OCI-LY1 (cell line): ENCODE data around the gene PUM1.

Experiments used
- EZH2 ChIP-seq: fragments of 200-600 bp; sonication (generic), shearing (Covaris generic); IDR thresholded peaks from 2 replicates; pipeline ENCODE4 v1.8.0; 2017; ENCODE audit warnings: borderline replicate concordance, mixed run types, mild to moderate bottlenecking, antibody characterized with exemption, low read length, moderate library complexity, mixed read lengths
- TF ChIP-seq, protein P1 (sequence below): fragments of 200-600 bp; sonication (generic), shearing (Covaris generic); IDR thresholded peaks from 2 replicates; pipeline ENCODE4 v1.5.1; 2017; ENCODE audit warnings: mild to moderate bottlenecking, antibody characterized with exemption, low read length, moderate library complexity, mixed read lengths

DNA sequence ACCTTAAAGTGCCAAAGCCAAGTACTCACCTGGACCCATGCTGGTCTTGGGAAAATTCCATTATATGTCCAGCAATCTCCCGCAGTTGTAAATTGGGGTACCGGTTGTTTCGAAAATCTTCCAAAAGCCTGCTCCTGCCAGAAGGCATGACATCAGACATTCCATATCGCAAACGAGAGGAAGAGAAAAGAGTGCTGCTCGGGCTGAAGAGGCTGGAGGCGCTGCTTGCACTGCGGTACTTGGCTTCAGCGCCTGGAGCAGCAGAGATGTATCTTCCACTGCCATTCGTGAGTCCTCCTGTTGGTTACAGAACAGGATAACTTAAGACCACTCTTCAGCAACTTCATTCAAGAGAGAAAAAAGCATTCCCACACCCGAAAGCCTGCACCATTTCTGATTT, 111.8 kb downstream of the PUM1 start:
- TF ChIP-seq, protein P1, sequence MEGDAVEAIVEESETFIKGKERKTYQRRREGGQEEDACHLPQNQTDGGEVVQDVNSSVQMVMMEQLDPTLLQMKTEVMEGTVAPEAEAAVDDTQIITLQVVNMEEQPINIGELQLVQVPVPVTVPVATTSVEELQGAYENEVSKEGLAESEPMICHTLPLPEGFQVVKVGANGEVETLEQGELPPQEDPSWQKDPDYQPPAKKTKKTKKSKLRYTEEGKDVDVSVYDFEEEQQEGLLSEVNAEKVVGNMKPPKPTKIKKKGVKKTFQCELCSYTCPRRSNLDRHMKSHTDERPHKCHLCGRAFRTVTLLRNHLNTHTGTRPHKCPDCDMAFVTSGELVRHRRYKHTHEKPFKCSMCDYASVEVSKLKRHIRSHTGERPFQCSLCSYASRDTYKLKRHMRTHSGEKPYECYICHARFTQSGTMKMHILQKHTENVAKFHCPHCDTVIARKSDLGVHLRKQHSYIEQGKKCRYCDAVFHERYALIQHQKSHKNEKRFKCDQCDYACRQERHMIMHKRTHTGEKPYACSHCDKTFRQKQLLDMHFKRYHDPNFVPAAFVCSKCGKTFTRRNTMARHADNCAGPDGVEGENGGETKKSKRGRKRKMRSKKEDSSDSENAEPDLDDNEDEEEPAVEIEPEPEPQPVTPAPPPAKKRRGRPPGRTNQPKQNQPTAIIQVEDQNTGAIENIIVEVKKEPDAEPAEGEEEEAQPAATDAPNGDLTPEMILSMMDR: no peak
- TF ChIP-seq EZH2: no peak
